Prostate gland (tissue), 2 donors: ENCODE results near the gene SEPTIN2. TPM values are rescaled to one million over a fixed set of nuclear protein-coding genes. Genes with fewer than 3 reads are reported as not detected.
"Not testable (repeated sequence)": the region's sequence is repeated elsewhere in the genome, so short reads cannot be mapped to it uniquely, and the experiment has no call there.

Source experiments
- DNase-seq: peaks from one replicate; pipeline ENCODE4 v3.0.0-alpha.2; 2019; ENCODE audit warnings: low spot score
- H3K27ac ChIP-seq, 2 donors: fragments of 200-600 bp; sonication (generic); 2 replicates each; pipeline ENCODE4 v1.5.1; 2017 to 2019
- H3K27me3 ChIP-seq: fragments of 200-600 bp; sonication (generic); replicated peaks from 2 replicates; pipeline ENCODE4 v1.5.1; 2019; ENCODE audit not compliant: insufficient read depth
- H3K36me3 ChIP-seq, 2 donors: fragments of 200-600 bp; sonication (generic); 1 replicate in 1 of 2; 2 replicates in 1 of 2; pipeline versions ENCODE4 v1.5.1 to v1.8.1; 2017 to 2019
- H3K4me1 ChIP-seq: fragments of 200-600 bp; sonication (generic); replicated peaks from 2 replicates; pipeline ENCODE4 v1.5.1; 2019
- H3K4me3 ChIP-seq, 2 donors: fragments of 200-600 bp; sonication (generic); 2 replicates each; pipeline ENCODE4 v1.5.1; 2017 to 2019
- H3K9me3 ChIP-seq: fragments of 200-600 bp; sonication (generic); 2 replicates; pipeline ENCODE4 v1.5.1; 2017
- CTCF ChIP-seq, 4 experiments: fragments of 200-600 bp in 2 of 4; fragments of 450-650 bp in 2 of 4; sonication (generic) in 2 of 4; IDR thresholded peaks; 1 replicate in 3 of 4; 2 replicates in 1 of 4; pipeline ENCODE4 v1.5.1; 2016 to 2019; ENCODE audit warnings: antibody characterized with exemption in 4 of 4, mild to moderate bottlenecking in 2 of 4, moderate library complexity in 2 of 4
- POLR2A ChIP-seq: fragments of 450-650 bp; IDR thresholded peaks from one replicate; pipeline ENCODE4 v1.6.1; 2016; ENCODE audit warnings: antibody characterized with exemption, mild to moderate bottlenecking
- POLR2AphosphoS5 ChIP-seq: sonication (generic); formaldehyde crosslinking; IDR thresholded peaks from one replicate; pipeline ENCODE4 v1.6.1; 2017; ENCODE audit warnings: antibody characterized with exemption
- WGBS: methylation state at CpG from one replicate; pipeline ENCODE4 v1.1.5; 2018; 5-methylcytosine and 5-hydroxymethylcytosine counted together
- intact Hi-C: fragments of 100-400 bp; cut with DNase I; formaldehyde crosslinking; loops from one replicate; pipeline ENCODE4 v1.14.2; 2022
- total RNA-seq, 2 donors: library from RNA; depleted of rRNA; stranded (reverse); fragments of >200 nt; gene quantifications; one replicate each; pipeline ENCODE4 v1.1.0, GENCODE V29; 2016

Gene SEPTIN2
- total RNA-seq, 2 donors from 2014 or later = 202 to 284 TPM

- 56% methylated on average over 21 of the region's 21 CpGs for WGBS
- H3K36me3 ChIP-seq = no peaks in the 10 kb centered on the region
- peak overlapping the region; percentile 94 to 100 for H3K4me3 ChIP-seq
- no peaks in the 10 kb centered on the region for H3K27me3 ChIP-seq
- no peaks in the 10 kb centered on the region for H3K9me3 ChIP-seq
- TF ChIP-seq POLR2AphosphoS5 (no peak), POLR2A (no peak), CTCF (IDR thresholded peaks at IDR 0.05) (no peak)
- intact Hi-C loops = loop anchor here (2.0 to 5.0 kb wide), 3 partner anchors 41 to 171 kb away; partner anchors contain the start of genes FARP2, HDLBP, MTERF4 and SEPTIN2
- peak overlapping the region; percentile 93 to 99 for H3K27ac ChIP-seq
- H3K4me1 ChIP-seq = peaks cover 9% of the 10 kb centered on the region
- no peak for DNase-seq
Measured at GRCh38 chr2:241273210-241274020, 42.3 kb upstream of the SEPTIN2 start.

- H3K27ac ChIP-seq = peak overlapping the region in 1 of 2 donors; percentile 99
- TF ChIP-seq POLR2A (no peak), POLR2AphosphoS5 (no peak), CTCF (IDR thresholded peaks at IDR 0.05) (no peak)
- 87% methylated on average over 5 of the region's 5 CpGs for WGBS
- peaks cover 6% of the 10 kb centered on the region for H3K4me1 ChIP-seq
- H3K36me3 ChIP-seq = no peaks in the 10 kb centered on the region
- intact Hi-C loops = loop anchor here (5.0 kb wide), 2 partner anchors 83 to 172 kb away; partner anchors contain the start of genes FARP2 and MTERF4
- no peaks in the 10 kb centered on the region for H3K27me3 ChIP-seq
- DNase-seq = no peak
- H3K4me3 ChIP-seq = no peak overlapping the region
- H3K9me3 ChIP-seq = no peaks in the 10 kb centered on the region
Measured at GRCh38 chr2:241274127-241274526, 41.6 kb upstream of the SEPTIN2 start.

- intact Hi-C loops = no loop called here
Measured at GRCh38 chr2:241275504-241275903, 40.2 kb upstream of the SEPTIN2 start.

GRCh38 chr2:241275910-241276309, 39.8 kb upstream of the SEPTIN2 start:
- no peaks in the 10 kb centered on the region for H3K36me3 ChIP-seq
- no peak overlapping the region for H3K4me3 ChIP-seq
- TF ChIP-seq POLR2A (no peak), POLR2AphosphoS5 (no peak), CTCF (IDR thresholded peaks at IDR 0.05) (no peak)
- no peaks in the 10 kb centered on the region for H3K4me1 ChIP-seq
- no peak overlapping the region for H3K27ac ChIP-seq
- no peaks in the 10 kb centered on the region for H3K27me3 ChIP-seq
- intact Hi-C loops = no loop called here
- DNase-seq = no peak
- H3K9me3 ChIP-seq = no peaks in the 10 kb centered on the region
- WGBS = 100% methylated on average over 1 of the region's 1 CpG

More at GRCh38 chr2:241275504-241275903, 40.2 kb upstream of the SEPTIN2 start:
- H3K4me1 ChIP-seq = no peaks in the 10 kb centered on the region
- WGBS = 100% methylated on average over 1 of the region's 1 CpG
- no peak overlapping the region for H3K4me3 ChIP-seq
- no peaks in the 10 kb centered on the region for H3K27me3 ChIP-seq
- no peaks in the 10 kb centered on the region for H3K36me3 ChIP-seq
- no peak for DNase-seq
- TF ChIP-seq CTCF (IDR thresholded peaks at IDR 0.05) = no peak
- no peak for TF ChIP-seq POLR2A
- H3K27ac ChIP-seq = no peak overlapping the region
- no peaks in the 10 kb centered on the region for H3K9me3 ChIP-seq

- H3K27me3 ChIP-seq, intact Hi-C loops, H3K27ac ChIP-seq, H3K4me1 ChIP-seq, H3K36me3 ChIP-seq, H3K9me3 ChIP-seq, DNase-seq, H3K4me3 ChIP-seq: not testable (repeated sequence)
- 95% methylated on average over 7 of the region's 7 CpGs for WGBS
Measured at GRCh38 chr2:241278306-241278705, 37.4 kb upstream of the SEPTIN2 start.
